ENCODE results near the gene HGFAC.
A peak's percentile ranks its signal among the peaks of the same experiment; 100 is the strongest.

HGFAC gene

GRCh38 chr4:3476936-3477749, 35.4 kb downstream of the HGFAC start:
- no peak for DNase-seq

DNA sequence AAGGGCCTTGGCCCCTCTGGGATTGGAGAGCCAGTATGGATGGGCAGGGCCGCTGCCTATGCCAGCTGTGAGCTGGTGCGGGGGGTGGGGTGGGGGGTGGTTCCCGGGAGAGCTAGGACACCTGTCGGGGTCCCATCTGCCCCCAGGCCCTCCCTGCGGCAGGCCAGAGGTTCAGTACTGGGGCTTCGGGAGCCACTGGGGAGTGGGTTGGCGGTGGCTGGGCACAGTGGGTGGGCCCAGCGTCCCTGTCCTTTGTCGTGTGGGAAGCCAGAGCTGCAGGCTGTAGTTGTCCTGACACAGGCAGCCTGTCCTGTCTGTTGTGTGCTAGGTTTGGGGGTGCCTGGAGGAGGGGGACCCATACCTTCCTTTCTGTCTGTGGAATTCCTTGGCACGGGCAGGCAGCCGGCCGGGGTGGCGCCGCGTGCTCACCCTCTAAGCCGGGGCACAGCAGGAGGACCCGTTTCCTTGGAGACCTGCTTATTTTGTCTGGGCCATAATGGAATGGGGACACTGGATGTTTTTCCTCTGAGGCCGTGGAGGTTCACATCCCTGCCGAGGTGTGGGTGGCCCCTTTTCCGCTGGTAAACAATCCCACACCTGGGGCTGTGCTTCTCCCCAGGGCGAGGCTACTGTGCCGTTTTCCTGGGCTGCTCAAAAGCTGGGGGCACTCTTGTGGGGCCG, 36.1 kb downstream of the HGFAC start:
- DNase-seq, result no peak

DNA sequence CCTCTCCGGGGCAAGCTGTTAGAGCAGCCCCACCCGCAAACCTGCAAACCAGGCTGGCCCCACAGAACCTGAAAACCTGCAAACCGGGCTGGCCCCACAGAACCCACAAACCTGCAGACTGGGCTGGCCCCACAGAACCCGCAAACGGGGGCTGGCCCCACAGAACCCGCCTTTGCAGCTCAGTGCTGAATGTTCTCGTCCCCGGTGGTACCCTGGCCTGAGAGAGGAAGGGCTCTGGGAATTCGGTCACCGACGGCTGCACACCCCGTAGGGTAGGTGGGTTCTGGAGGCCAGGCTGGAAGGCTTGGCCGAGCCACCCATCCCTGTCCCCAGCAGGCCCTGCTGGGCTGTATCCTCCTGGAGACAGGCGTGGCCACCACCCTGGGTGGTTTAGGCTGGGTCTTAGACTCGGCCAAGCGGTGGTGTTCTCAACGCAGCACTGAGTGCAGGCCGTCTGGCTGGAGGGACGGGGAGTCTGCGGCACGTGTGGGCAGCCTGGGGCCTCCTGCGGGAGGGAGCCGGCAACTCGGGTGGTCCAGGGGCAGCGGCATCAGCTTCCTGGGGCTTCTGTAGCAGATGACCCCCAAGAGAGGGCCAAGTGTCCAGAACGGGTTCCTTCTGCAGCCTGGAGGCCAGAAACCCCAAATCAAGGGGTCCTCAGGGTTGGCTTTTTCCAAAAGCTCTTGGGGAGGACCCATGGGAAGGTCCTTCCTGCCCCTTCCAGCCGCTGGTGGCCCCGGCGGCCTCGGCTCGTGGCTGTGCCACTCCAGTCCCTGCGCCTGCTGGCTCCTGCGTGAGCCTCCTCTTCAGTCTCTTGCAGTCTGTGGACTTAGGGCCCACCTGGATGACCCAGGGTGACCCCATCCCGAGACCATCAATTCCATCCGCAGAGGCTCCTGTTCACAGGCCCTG, 36.9 kb downstream of the HGFAC start:
- no peak for DNase-seq

DNA sequence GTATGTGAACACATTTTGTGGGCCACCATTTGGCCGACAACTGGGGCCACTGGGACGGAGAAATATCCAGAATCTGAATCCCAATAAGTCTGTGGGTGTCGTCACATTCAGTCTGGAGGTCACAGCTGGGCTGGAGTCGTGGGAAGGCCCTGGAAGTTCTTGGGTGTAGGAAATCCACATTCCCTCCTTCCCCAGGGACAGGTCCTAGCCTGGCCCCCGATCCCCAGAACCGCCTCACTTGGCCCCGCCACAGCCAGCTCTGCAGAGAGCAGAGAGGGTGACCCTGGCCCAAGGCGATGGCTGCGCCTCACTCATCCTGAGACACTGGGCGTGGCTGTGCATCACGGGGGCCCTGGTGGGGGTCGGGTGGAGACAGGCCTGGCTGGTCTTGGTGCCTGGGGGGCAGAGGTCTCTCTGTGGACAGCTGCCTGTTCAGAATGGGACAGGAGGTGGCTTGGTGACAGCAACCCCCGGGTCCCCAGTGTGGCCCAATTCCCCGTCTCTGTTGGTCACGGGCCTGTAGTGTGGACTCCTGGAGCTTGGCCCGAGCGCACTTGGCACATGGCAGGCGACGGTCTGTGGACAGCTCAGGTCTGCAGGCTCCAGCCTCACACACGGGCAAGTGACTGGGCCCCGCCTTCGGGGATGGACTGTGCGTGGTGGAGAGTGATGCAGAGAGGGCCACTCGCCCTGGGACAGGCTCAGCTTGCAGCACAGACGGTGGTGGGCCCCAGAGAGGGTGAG, 37.8 kb downstream of the HGFAC start:
- DNase-seq, result no peak

DNA sequence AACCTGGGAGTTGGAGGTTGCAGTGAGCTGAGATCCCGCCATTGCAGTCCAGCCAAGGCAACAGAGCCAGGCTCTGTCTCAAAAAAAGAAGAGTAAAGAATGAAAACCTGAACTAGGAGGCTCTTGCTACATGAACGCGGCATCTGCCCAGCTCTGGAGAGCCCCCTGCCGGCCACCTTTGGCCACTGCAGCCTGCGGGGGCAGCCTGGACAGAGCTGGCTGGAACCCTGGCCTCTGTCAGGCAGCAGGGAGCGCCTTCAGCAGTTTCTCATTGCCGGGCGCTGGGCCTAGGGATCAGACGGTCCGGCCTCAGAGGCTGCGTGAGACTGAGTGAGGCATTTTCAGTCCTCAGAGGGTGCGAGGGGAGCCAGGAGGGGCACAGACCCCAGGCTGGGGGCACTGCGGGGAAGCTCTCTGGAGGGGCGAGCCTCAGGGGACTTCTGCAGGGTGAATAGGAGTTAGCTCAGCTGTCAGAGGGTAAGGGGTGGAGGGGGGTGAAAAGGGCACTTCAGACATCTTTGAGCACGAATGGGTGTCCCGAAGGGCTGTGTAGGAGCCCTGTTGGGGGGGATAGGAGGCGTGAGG, 38.9 kb downstream of the HGFAC start:
- peak; percentile 92 for DNase-seq

- no peak for DNase-seq
Measured at GRCh38 chr4:3481113-3481531, 39.4 kb downstream of the HGFAC start.

- DNase-seq, result no peak
Measured at GRCh38 chr4:3481783-3482393, 40.1 kb downstream of the HGFAC start.

- no peak for DNase-seq
Measured at GRCh38 chr4:3482707-3483106, 40.9 kb downstream of the HGFAC start.

DNA sequence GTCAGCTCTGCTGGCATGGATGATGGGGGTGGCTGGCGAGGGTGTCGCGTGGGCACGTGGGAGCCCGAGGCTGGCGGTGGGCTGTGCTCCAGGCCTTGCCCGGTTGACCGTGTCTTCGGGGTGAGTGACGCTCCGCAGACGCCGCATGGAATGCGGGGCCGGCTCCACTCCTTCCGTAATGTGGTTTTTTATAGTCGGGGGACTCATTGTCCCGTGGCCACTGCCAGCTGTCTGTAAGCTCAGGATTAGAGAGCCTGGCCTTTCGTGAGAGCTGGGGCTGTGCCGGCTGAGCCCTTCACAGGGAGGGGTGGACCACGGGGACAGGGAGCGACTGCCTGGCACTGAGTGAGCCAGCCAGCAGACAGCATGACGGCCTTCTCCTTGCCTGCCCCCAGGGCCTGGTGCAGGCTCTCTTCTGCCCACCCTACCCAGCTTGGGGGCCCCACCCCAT, 41.7 kb downstream of the HGFAC start:
- DNase-seq, result no peak

DNA sequence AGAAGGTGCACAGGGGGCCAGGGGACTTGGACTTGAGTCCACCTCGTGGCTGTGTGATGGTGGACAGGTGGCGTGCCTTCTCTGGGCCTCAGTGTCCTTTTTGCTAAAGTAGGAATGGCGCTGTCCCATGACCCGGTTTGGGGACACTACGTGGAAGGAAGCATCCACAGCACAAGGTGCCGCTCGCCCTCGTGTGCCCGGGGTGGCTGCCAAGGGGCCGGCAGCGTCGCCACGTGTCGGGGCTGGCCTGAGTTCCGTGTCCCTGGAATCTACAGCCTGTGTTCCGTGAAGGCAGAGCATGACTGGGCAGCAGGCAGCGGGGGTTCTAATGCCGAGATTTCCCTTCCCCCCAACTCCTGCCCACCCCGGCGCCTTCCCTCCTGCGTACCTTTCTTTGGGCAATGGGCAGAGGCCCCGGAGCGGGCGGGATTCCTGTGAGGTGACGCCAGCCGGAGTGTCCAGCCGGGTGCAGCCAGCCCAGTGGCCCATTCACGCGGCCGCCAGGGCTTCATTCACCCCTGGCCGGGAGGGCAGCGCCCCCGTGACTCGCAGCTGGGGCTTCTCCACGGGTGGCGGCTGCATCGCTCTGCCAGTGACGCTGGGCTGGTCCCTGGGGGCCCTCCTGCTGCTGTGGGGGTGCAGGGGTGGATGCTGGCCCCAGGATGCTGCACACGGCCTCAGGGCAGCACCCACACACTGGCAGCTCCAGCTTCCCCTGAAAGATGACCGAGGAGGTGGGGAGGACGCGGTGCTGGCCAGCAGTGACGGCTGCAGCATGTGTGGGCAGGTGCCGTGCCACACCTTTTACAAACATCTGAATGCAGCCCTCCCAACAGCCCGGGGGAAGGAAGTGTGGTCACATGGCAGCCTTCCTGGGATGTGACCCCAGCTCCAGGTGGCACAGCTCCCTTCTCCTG, 42.5 kb downstream of the HGFAC start:
- no peak for DNase-seq

- DNase-seq, result no peak
Measured at GRCh38 chr4:3485011-3485791, 43.4 kb downstream of the HGFAC start.

DNA sequence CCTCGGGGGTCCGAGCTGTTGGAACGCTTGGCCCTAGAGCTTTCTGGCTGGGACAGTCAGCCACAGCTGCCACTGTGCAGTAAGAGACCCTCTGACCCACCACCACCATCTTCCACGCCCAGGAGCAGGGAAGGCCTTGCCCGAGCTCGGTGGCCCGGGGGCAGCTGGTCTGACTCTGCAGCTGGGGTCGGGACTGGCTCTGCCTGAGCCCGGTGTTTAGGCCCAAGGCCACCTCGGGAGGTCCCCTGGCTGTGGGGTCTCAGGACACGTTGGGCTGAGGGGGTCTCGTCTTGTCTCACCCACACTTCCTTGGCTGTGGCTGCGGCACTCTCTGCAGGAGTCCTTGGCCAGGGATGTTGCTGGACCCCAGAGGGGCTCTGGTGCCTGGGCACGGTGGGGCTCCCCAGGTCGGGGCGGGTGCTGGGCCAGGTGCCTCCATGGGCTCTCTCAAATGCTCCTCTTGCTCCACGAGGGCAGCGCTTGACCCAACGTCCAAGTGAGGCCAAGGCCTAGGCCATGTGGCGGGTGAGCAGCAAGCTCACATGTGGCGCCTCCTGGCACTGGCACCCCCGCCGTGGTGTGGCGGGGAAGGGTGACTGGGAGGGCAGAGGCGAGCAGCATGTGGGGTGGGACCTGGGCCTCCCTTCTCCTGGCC, 44.2 kb downstream of the HGFAC start:
- DNase-seq, result no peak

DNA sequence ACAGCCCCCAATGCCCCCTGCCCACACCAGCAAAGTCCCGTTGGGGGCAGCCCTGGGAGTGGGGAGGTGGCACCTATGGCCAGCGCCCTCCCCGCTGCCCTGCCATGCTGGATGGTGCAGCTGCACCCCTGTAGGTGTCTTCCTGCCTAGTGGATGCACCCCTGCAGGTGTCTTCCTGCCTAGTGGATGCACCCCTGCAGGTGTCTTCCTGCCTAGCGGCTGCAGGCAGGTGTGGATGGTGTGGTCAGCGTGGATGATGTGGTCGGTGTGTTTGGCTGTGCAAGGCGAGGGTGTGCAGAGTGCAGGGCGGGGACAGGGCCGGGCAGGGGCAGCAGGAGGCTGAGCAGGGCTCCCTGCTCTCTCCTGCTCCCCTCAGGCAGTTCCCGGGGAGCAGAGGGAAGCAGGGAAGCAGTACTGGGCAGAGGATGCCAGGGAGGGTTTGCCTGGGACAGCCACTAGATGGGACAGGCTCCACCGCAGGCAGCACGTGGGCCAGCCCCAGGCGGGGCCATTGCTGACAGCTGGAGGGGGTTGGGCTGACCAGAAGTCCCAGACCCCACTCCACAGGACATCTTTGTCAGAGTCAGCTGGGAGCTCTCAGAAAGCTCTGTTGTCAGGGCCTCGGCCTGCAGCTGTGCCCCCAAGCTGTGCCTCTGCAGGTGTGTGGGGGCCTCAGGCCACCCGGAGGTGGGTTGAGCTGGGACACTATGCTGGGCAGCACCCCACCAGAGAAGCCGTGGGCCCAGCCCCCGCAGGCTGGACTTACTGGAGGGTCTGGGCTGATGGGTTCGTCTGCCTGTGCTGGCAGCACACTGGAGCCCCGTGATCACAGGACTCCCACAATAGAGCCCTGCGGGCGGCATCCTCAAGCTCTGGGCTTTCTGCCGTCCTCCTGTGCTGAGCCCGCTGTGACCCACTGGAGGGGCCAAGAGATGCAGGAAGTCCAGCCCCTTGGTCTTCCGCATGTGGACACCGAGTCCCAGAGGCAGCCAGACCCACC, 45.1 kb downstream of the HGFAC start:
- no peak for DNase-seq

DNA sequence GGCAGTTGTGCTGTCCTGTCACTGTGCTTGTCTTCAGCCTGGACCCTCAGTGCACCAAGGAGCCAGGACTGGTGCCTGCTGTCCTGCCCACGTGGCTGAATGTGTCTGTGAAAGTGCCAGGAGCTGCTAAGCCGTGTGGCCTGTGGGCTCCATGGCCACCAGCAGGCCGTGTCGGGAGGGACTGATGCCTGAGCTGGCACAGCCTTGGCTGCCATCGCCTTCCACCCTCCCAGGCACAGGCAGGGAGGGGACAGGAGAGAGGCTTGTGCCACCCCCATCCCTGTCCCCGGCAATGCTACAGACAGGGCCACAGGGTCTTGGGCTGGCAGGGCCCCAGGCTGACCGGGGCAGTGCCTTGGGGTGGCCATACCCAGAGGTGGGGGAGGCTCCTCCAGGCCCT, 46.1 kb downstream of the HGFAC start:
- DNase-seq, result no peak

- DNase-seq, result no peak
Measured at GRCh38 chr4:3488820-3489219, 47.1 kb downstream of the HGFAC start.

DNA sequence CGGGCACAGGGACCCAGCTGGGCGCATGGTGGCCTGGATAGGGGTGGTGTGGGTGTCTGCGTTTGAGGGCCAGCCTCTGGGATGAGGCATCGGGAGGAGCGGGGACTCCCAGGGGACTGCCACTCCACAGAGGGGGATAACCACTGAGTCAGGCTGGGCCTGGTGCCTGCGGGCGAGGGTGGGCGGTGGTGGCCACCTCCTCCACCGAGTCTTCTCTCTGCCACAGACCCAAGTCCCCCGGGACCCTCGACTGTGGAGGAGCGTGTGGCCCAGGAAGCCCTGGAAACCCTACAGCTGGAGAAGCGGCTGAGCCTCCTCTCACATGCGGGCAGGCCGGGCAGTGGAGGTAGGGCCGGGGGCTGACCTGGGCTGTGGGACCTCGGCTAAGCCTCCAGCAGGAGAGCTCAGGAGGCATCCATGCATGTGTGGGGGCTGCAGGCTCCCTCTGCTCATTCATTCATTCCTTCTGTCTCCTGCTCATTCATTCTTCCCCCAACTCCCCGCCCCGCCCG, 47.7 kb downstream of the HGFAC start:
- no peak for DNase-seq

DNA sequence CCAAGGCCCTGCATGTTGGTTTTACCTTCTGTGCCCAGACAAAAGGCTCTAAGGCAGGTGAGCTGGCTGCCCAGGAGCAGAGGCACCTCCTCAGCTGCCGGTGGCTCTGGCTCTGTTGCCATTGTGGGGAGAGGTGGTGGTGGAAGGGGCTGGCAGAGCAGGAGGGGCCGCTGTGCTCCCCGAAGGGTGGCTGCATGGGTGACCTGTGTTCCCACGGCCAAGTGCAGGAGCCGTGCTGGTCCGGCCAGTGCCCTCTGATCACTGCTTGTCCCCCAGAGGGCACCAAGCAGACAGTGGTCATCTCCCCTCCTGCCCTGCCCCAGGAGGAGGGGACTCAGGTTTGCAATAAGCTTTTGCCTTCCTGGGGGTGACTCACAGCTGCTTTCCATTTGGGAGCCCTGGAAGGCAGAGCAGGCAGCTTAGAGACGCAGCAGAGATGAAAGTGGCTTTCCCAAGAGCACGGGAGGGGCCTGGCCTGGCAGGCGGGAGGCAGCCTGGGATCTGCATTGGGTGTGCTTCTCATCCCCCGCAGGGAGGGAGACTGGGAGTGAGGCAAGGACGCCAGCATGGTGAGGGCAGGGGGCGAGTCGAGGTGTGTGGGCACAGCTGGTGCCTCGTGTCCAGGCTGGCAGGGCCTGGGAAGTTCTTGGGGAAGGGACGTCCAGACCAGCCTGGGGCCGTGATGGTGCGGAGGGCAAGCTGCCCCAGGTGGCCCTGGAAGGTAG, 50.1 kb downstream of the HGFAC start:
- DNase-seq, result no peak

All from stimulated activated CD8-positive, alpha-beta memory T cell treated with anti-CD3 and anti-CD28 coated beads, Interleukin-4, amount 100 ng/mL, for 48 hours (primary cell).